ENCODE measurements around the gene SH3PXD2B. TPM values are rescaled to one million over a fixed set of nuclear protein-coding genes. Genes with fewer than 3 reads are reported as not detected.

SH3PXD2B gene
- total RNA-seq, 2 experiments from 2014 or later: 0.60 to 0.95 TPM

DNA sequence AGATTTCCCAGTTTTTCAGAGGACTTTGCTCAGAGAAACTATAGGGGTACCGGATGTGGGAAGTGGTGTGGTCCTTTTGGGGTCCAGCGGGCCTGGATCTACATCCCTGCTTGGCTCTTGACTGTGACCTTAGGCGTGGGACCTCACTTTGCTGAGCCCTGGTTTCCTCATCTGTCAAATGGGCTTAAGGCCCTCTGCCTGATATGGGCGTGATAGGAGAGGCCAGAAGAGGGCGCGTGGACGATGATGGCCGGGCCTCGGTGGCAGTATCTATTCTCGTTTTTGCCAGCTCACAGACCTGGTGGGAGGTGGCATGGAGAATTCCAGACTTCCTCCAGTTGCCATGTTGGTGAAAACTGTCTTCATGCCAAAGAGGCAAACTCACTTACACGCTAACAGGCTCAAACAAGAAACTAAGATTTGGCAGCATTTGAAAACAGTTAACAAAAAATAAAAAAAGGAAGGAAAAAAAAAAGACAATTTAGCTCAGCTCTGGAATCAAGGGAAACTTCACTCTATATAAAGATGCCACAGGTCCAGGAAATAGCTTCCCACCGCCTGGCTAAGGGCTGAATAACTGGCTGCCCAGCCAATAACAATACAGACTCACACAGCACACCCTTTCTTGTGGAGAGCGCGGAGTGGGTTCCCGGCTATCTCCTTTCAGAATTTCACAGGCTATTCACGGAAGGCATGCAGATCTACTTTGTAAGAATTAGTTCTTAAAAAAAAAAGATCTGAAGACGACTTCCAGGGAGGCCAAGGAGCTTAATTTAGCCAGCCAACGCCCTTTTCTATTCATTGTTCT, 1.7 kb downstream of the SH3PXD2B start:
- no peak overlapping the region for H3K4me3 ChIP-seq (ENCODE audit: low read length)
- H3K4me3 Mint-ChIP-seq: peak overlapping the region; percentile 83
- DNase-seq: no peak
- intact Hi-C loops (cut with DNase I, micrococcal nuclease): loop anchor here in 1 of 2 experiments (10.0 kb wide), 1 partner anchor 502 kb away; the partner anchor contains the start of gene RPL26L1
- H3K27me3 ChIP-seq (ENCODE audit: control insufficient read depth in 1 of 2, insufficient read depth in 2 of 2, low read length in 2 of 2): peaks cover 11 to 12% of the 10 kb centered on the region in 2 experiments
- ChIA-PET CTCF (interaction anchor here (1.2 kb wide), 1 partner anchor 12 kb away, joined by 3 read pairs; no protein-coding TSS in a partner anchor), POLR2A (no interaction called here)
- no peaks in the 10 kb centered on the region for H3K36me3 ChIP-seq (ENCODE audit: insufficient read depth, low read length)
- peaks cover 20% of the 10 kb centered on the region for H3K4me1 ChIP-seq (ENCODE audit: insufficient read depth, low read length)
- peaks cover 24% of the 10 kb centered on the region for H3K27me3 Mint-ChIP-seq
- H3K27ac ChIP-seq (ENCODE audit: low read depth in 1 of 2, low read length in 2 of 2): no peak overlapping the region
- peaks cover 14% of the 10 kb centered on the region for H3K4me1 Mint-ChIP-seq (ENCODE audit: low read depth)
- H3K27ac Mint-ChIP-seq: no peak overlapping the region
- ATAC-seq (ENCODE audit: poor library complexity): no peak
- no peaks in the 10 kb centered on the region for H3K36me3 Mint-ChIP-seq (ENCODE audit: low read depth)
- TF ChIP-seq, protein P1, sequence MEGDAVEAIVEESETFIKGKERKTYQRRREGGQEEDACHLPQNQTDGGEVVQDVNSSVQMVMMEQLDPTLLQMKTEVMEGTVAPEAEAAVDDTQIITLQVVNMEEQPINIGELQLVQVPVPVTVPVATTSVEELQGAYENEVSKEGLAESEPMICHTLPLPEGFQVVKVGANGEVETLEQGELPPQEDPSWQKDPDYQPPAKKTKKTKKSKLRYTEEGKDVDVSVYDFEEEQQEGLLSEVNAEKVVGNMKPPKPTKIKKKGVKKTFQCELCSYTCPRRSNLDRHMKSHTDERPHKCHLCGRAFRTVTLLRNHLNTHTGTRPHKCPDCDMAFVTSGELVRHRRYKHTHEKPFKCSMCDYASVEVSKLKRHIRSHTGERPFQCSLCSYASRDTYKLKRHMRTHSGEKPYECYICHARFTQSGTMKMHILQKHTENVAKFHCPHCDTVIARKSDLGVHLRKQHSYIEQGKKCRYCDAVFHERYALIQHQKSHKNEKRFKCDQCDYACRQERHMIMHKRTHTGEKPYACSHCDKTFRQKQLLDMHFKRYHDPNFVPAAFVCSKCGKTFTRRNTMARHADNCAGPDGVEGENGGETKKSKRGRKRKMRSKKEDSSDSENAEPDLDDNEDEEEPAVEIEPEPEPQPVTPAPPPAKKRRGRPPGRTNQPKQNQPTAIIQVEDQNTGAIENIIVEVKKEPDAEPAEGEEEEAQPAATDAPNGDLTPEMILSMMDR (IDR thresholded peaks at IDR 0.05): no peak
- no peaks in the 10 kb centered on the region for H3K9me3 ChIP-seq (ENCODE audit: control insufficient read depth in 1 of 2, insufficient read depth in 1 of 2, low read length in 2 of 2)
- H3K9me3 Mint-ChIP-seq: no peaks in the 10 kb centered on the region

GRCh38 chr5:172451771-172452197, 2.5 kb downstream of the SH3PXD2B start:
- Histone ChIP-seq H3K27me3 (ENCODE audit: control insufficient read depth in 1 of 2, insufficient read depth in 2 of 2, low read length in 2 of 2) (peaks cover 11 to 12% of the 10 kb centered on the region in 2 experiments), H3K9me3 (ENCODE audit: control insufficient read depth in 1 of 2, insufficient read depth in 1 of 2, low read length in 2 of 2) (no peaks in the 10 kb centered on the region), H3K4me1 (ENCODE audit: insufficient read depth, low read length) (peaks cover 20% of the 10 kb centered on the region), H3K36me3 (ENCODE audit: insufficient read depth, low read length) (no peaks in the 10 kb centered on the region), H3K27ac (ENCODE audit: low read depth in 1 of 2, low read length in 2 of 2) (no peak overlapping the region), H3K4me3 (ENCODE audit: low read length) (no peak overlapping the region)
- Mint-ChIP-seq H3K4me3 (no peak overlapping the region), H3K27ac (no peak overlapping the region), H3K9me3 (no peaks in the 10 kb centered on the region), H3K36me3 (ENCODE audit: low read depth) (no peaks in the 10 kb centered on the region), H3K27me3 (peaks cover 24% of the 10 kb centered on the region), H3K4me1 (ENCODE audit: low read depth) (peaks cover 14% of the 10 kb centered on the region)
- TF ChIP-seq, protein P1 (IDR thresholded peaks at IDR 0.05): no peak
- ChIA-PET POLR2A (no interaction called here), CTCF (interaction anchor here (0.9 to 1.2 kb wide), 2 partner anchors 11 to 15 kb away, joined by 3 read pairs; no protein-coding TSS in a partner anchor)
- DNase-seq: peak in 2 of 14 experiments; percentile 27 to 46
- intact Hi-C loops (cut with DNase I, micrococcal nuclease): loop anchor here in 1 of 2 experiments (10.0 kb wide), 1 partner anchor 503 kb away; the partner anchor contains the start of gene RPL26L1
- no peak for ATAC-seq (ENCODE audit: poor library complexity)

DNA sequence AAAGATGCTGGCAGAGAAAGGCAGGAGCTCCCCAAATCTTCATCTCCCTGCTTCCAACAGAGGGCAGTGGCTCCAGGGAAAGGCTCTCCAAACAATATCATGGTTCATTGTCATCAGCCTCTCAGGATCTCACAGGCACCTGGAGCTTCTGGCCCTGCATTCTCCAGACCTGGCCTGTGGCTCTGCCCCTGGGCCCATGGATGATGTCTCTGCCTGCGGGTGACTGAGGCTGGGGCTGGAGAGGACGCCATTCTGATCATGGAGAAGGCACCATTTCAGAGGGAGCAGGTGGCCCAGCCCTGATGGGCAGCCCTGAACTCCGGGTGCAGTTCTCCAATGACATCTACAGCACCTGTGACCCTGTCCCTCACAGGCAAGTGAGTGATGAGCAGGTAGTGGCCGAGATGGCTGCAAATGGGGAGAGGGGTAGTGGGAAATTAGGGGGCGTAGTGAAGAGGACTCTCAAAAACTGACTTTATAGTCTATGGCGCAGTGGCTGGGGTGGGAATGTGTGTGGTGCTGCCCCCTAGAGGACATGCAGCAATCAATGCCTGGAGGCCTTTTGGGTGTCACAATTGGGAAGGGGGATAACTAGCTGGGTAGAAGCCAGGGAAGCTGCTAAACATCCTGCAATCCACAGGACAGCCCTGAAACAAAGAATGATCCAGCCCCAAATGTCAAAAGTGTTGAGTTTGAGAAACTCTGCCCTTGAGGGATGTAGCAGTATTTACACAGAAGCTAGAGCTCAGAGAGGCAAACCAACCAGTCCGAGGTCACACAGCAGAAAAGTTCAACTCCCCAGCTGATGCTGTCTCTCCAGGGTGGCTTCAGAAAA, 3.2 kb downstream of the SH3PXD2B start:
- peaks cover 24% of the 10 kb centered on the region for H3K27me3 Mint-ChIP-seq
- peaks cover 14% of the 10 kb centered on the region for H3K4me1 Mint-ChIP-seq (ENCODE audit: low read depth)
- Histone ChIP-seq H3K27ac (ENCODE audit: low read depth in 1 of 2, low read length in 2 of 2) (no peak overlapping the region), H3K4me3 (ENCODE audit: low read length) (no peak overlapping the region), H3K27me3 (ENCODE audit: control insufficient read depth in 1 of 2, insufficient read depth in 2 of 2, low read length in 2 of 2) (peaks cover 12 to 15% of the 10 kb centered on the region in 2 experiments), H3K36me3 (ENCODE audit: insufficient read depth, low read length) (no peaks in the 10 kb centered on the region), H3K9me3 (ENCODE audit: control insufficient read depth in 1 of 2, insufficient read depth in 1 of 2, low read length in 2 of 2) (no peaks in the 10 kb centered on the region), H3K4me1 (ENCODE audit: insufficient read depth, low read length) (peaks cover 20% of the 10 kb centered on the region)
- TF ChIP-seq, protein P1 (IDR thresholded peaks at IDR 0.05): peak; percentile 57
- H3K9me3 Mint-ChIP-seq: no peaks in the 10 kb centered on the region
- H3K36me3 Mint-ChIP-seq (ENCODE audit: low read depth): no peaks in the 10 kb centered on the region
- no peak for ATAC-seq (ENCODE audit: poor library complexity)
- intact Hi-C loops (cut with DNase I, micrococcal nuclease): loop anchor here in 1 of 2 experiments (10.0 kb wide), 1 partner anchor 504 kb away; the partner anchor contains the start of gene RPL26L1
- ChIA-PET CTCF (interaction anchor here (0.9 to 1.2 kb wide), 3 partner anchors 11 to 14 kb away, joined by 3 read pairs; no protein-coding TSS in a partner anchor), POLR2A (interaction anchor here (0.6 kb wide), 1 partner anchor 269 kb away, joined by 4 read pairs; no protein-coding TSS in a partner anchor)
- peak in 10 of 14 experiments; percentile 7 to 63 (median 18) for DNase-seq
- H3K4me3 Mint-ChIP-seq: peak overlapping the region; percentile 60
- no peak overlapping the region for H3K27ac Mint-ChIP-seq

Data from CD4-positive, alpha-beta T cell (primary cell).